GM21825 (cell line): ENCODE measurements around the gene ANKRD45.
A peak's percentile ranks its signal among the peaks of the same experiment; 100 is the strongest.
"Not testable (repeated sequence)": the region's sequence is repeated elsewhere in the genome, so short reads cannot be mapped to it uniquely, and the experiment has no call there.

ENCODE experiments used
- ATAC-seq: cut with Tn5 transposase; IDR thresholded peaks from one replicate; pipeline ENCODE4 v1.9.1; 2021; ENCODE audit warnings: mild to moderate bottlenecking, moderate library complexity; ENCODE audit not compliant: unreplicated experiment

The ANKRD45 gene, protein sequence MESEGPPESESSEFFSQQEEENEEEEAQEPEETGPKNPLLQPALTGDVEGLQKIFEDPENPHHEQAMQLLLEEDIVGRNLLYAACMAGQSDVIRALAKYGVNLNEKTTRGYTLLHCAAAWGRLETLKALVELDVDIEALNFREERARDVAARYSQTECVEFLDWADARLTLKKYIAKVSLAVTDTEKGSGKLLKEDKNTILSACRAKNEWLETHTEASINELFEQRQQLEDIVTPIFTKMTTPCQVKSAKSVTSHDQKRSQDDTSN

DNA sequence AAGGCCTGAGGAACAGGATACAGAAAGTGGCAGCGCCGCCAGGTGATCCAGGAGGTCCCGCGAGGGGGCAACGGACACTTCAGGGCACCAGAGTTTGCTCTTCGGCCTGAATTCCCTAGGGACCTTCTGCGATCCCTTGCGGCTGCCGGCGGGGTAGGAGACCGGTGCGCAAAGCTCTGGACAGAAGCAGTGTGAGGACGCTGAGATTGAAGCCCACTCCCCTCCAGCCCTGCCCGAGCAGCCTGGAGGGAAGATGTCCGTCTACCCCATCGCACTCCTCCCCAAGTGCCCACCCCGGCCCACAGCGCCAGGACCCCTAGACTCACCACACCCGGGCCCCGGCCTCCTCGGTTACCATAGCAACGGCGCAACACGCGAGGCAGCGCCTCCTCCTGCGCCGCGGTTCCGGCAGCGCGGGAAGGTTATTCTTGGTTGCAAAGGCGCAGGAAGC, at the start of gene ANKRD45:
ANKRD45 (minus strand) TSS at position 361 of the 451 bp plus-strand sequence. CDS start 10,433 bp downstream, outside the sequence.
- no peak for ATAC-seq

DNA sequence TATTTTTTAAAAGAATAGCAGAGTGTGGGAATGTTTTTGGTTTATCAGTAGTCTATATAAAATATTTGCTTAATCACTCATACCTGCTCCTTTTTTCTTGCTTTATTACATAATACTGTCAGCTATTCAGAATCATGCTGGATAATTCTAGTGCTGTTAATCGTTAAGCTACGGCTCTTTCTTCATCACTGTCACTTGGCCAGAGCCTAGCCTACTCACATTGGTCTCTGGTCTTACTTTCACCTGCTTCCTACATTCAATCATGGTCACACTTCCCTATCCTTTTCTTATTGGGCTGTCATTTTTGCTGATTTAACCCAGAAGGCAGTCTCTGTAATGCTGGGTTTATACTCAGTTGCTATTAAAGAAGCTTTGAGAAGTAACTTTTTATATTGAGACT, 47.6 kb upstream of the ANKRD45 start:
- no peak for ATAC-seq

DNA sequence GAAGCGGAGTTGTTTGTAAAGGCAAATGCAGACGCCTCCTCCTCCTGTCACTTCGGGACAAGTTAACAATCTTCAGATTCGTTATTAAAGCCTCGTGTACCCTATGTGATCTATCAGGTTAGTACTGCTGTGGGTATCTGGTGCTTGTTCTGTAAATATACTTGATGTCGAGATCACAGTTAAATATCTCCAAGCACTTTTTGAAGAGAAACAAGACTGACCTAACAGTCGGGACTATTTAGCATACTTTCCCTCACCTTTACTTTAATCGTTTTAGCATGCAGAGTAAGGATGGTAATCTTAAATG, 45.8 kb upstream of the ANKRD45 start:
- no peak for ATAC-seq

DNA sequence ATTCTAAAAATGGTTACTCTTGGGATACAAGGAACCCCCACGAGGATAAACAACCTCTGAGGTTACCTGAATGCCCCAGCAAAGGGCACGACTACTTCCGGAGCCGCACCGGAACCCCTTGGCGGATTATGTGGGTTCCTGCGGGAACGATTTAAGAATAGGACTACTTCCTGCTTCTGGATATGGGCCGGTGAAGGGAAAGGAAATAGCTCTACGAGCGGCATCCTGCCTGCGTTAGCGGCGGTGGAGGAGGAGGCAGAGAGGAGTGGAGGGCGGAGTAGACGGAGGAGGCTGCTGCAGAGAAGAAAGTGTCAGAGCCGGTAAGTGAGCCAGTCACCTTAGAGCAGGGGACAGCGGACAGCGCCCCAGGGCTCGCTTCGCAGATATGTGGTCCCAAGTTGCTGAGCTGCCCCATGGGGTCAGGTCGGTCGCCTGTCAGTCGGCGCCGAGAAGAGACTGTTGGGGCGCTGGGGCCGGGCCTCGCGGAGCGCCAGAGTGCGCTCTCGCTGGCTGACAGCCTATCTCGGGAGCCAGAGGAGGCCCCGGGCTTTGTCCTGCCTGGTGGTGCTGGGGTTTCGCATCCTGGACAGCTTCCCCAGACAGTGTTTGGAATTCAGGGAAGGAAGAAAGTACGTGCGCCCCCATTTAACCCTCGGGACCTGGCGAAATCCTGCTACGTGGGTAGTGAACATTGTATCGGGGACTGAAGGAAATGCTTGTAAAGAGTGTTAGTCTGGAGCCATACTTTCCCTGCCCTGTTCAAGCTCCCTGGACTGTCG, 45.3 kb upstream of the ANKRD45 start, which contains the start of gene KLHL20:
KLHL20 (plus strand) TSS at position 223 of the 779 bp plus-strand sequence. CDS start 1,063 bp downstream, outside the sequence.
- peak; percentile 94 for ATAC-seq

DNA sequence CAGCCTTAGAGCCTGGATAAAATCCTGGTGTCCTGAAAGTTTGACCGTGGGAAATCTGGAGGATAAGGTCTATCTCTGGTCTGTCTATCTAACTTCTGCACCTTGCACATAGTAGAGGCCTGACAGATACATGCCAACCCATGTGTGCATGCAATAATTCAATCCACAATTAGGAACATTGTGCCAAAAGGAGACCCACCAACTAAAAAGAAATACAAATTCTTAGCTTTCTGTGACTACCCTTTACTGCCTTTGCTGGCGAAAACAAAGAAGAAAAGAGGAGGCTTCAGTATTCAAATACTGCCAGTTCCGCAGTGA, 44.7 kb upstream of the ANKRD45 start:
- ATAC-seq: no peak

DNA sequence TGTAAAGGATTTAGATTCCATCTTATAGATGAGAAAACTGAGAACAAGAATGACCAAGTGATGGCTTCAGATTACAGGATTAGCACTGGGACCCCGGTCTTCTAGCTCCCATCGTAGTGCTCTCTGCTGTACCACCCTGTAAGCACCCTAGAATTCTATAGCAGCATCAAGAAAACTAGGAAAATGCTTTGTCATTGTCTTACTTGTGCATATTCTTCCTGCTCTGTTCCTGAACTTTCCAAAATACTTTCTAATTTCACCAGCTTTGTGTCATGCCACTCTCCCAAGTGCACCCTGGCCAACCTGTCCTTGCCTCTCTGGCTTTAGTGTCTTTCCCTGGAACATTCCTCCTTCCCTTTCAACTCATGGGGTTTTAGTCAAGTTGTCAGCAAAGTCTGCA, 39.1 kb upstream of the ANKRD45 start:
- ATAC-seq: no peak

DNA sequence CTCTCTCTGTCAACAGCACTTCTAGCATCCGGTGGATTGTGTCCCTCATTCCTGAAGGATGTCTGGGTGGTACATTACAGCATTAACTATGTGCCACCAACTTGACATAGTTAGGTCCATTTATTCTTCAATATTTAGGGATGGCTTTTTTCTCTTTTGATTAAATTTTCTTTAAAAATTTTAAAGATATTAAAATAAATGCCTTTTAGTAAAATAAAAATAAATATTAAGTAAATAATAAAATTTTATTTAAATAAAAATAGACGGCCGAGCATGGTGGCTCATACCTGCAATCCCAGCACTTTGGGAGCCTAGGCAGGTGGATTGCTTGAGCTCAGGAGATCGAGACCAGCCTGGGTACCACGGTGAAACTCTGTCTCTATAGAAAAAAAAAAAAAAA, 35.5 kb upstream of the ANKRD45 start:
- ATAC-seq: no peak

DNA sequence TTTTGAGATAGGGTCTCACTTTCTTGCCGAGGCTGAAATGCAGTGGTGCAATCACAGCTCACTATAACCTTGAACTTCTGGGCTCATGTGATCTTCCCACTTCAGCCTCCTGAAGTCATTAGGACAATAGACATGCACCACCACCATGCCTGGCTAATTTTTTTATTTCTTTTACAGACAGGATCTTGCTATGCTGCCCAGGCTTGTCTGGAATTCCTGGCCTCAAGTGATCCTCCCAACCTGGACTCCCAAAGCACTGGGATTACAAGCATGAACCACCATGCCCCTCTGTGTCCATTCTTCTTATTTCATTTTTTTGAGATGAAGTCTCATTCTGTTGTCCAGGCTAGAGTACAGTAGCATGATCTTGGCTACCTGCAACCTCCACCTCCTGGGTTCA, 33.1 kb upstream of the ANKRD45 start:
- ATAC-seq: no peak

DNA sequence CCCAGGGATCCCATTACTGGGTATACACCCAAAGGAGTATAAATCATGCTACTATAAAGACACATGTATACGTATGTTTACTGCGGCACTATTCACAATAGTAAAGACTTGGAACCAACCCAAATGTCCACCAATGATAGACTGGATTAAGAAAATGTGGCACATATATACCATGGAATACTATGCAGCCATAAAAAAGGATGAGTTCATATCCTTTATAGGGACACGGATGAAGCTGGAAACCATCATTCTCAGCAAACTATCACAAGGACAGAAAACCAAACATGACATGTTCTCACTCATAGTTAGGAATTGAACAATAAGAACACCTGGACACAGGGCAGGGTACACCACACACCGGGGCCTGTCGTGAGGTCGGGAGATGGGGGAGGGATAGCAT, 31.6 kb upstream of the ANKRD45 start:
- not testable (repeated sequence) for ATAC-seq

DNA sequence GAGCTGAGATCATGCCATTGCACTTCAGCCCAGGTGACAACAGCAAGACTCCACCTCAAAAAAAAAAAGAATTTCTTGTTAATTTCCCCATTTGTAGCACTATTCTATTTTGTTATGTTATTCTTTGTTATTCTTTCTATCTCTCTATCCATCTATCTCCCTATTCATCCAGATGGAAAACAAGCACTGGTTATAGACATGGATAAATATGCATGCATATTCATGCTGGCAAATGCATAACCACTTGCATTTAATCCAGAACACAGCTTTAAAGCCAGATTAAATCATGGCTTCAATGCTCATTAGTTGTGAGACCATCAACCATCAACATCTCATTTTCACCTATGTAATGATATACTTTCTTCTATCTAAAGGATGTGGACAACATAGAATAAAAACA, 23.6 kb upstream of the ANKRD45 start:
- ATAC-seq: no peak

DNA sequence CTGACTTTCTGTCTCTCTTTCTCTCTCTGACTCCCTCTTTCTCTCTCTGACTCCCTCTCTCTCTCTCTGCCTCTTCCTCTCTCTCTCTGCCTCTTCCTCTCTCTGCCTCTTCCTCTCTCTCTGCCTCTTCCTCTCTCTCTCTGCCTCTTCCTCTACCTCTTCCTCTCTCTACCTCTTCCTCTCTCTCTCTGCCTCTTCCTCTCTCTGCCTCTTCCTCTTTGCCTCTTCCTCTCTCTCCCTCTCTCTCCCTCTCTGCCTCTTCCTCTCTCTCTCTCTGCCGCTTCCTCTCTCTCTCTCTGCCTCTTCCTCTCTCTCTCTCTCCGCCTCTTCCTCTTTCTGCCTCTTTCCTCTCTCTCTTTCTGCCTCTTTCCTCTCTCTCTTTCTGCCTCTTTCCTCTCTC, 18.6 kb upstream of the ANKRD45 start:
- no peak for ATAC-seq

DNA sequence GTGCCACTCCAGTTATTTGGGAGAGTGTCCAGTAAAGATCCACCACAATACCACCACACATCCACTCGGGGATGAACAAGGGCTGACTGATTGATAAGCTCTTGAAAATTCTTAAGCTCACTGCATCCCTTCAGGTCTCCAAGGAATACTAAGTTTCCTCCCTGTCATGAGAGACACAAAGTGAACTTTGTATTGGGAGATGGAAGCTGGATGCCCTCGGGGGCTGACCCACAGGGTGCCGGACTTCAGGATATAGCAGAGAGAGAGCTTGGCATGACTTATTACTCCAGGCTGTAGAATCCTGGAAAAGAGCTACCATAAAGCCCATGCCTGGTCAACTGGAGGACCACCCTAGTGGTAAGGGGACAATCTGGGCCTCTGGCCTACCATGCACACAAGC, 15.5 kb upstream of the ANKRD45 start:
- not testable (repeated sequence) for ATAC-seq

DNA sequence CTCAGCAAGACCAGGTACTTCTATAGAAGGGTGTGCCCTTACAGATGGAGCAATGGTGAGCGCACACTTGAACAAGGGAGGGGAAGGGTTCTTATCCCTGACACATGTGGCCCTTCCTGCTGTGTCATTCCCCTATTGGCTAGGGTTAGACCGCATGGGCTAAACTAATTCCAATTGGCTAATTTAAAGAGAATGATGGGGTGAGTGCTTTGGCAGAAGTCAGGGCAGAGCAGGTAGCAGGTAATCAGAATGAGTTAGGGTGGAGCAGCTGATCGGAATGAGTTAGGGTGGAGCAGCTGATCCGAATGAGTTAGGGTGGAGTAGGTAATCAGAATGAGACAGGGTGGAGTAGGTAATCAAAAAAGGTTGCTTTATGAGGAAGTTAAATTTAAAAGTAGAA, 14.2 kb upstream of the ANKRD45 start:
- ATAC-seq: not testable (repeated sequence)

DNA sequence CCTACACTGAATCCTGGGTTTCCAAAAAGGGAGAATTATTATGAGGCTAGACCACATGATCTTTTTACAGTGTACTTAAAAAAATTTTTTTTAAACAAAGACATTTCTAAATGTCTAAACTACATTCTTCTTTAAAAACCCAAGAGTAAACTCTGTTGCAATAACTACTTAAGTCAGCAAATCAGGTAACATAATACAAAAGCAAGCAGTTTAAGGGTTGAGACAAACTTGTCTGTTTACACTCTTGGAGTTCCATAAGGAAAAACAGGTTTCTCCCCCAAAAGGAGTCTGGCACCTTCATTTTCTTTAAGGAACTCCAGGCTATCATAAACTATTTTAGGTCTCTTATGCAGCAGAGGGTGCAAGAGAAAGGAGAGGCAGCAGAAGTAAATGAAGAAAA, 12.5 kb upstream of the ANKRD45 start:
- no peak for ATAC-seq

DNA sequence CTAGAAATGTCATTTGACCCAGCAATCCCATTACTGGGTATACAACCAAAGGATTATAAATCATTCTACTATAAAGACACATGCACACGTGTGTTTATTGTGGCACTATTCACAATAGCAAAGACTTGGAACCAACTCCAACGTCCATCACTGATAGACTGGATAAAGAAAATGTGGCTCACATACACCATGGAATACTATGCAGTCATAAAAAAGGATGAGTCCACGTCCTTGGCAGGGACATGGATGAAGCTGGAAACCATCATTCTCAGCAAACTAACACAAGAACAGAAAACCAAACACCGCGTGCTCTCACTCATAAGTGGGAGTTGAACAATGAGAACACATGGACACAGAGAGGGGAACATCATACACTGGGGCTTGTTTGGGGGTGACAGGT, 10.5 kb upstream of the ANKRD45 start:
- ATAC-seq: not testable (repeated sequence)

DNA sequence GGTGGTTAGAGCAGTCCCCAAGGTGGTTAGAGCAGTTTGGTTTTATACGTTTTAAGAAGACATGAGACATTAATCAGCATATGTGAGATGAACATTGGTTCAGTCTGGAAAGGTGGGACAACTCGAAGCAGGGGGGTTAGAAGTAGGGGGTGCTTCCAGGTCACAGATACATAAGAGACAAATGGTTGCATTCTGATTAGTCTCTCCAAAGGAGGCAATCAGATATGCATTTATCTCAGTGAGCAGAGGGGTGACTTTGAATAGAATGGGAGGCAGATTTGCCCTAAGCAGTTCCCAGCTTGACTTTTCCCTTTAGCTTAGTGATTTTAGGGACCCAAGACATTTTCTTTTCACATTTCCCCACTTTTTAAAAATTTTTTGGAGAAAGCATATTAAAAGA, 4.8 kb upstream of the ANKRD45 start:
- not testable (repeated sequence) for ATAC-seq

DNA sequence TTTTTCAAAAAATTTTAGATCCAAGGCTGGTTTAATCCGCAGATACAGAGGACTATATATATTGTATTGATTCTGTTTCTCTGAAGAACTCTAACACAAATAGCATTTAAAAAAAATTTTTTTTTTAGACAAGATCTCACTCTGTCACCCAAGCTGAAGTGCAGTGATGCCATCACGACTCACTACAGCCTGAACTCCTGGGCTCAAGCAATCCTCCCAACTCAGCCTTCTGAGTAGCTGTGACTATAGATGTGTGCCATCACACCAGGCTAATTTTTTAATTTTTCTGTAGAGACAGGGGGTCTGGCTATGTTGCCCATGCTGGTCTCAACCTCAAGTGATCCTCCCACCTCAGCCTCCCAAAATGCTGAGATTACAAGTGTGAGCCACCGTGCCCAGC, 3.0 kb downstream of the ANKRD45 start:
- ATAC-seq: no peak

DNA sequence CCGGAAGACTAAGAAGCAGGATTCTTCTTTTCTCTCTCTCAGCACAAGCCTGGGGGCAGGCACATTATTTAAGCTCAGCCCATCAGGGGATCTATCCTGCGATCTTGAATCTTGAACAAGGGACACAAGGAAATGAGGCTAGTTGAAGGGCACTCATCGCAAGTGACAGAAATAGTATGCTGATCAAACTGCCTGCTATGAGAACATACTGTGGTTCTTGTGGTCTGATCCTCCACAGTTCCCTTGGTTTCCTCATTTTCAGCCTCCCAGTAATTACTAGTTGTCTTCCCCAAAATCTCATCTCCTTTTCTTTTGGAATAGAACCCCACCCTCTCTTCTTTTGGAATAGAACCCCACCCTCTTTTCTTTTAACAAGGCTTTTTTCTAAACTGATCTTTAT, 6.5 kb downstream of the ANKRD45 start:
- ATAC-seq: no peak

DNA sequence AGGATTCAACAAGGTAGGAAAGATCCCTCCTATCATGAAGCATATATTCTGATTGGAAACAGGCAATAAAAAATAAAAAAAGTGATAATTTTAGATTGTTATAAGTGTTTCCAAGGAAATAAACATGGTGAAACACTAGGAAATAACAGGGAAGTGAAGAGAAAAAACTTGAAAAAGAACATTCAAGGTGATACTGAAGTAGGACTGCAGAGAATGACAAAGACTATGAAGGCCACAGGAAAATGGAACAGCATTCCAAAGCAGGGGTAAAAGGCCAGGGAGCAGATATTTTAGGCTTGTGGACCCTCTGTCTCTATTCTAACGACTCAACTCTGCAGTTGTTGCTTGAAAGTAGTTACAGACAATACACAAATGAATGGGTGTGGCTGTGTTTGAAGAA, 7.9 kb downstream of the ANKRD45 start:
- no peak for ATAC-seq

DNA sequence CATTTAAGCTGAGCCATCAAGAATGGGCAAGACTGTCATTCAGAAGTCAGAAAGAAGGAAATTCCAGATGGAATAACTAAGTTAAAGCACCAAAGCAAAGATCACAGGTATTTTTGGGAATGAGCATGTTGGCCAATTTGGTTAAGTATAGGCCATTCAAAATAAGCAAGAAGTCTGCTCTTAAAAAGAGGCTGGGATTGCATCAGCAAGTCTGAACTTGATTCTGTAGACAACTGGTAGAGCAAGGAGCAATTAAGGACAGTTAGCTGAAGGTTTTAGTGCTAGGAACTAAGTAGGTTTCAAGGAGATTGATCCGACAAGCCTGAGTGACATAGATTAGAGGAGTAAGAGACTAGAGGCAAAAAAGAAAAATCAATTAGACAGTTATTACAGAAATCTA, 8.4 kb downstream of the ANKRD45 start:
- no peak for ATAC-seq

DNA sequence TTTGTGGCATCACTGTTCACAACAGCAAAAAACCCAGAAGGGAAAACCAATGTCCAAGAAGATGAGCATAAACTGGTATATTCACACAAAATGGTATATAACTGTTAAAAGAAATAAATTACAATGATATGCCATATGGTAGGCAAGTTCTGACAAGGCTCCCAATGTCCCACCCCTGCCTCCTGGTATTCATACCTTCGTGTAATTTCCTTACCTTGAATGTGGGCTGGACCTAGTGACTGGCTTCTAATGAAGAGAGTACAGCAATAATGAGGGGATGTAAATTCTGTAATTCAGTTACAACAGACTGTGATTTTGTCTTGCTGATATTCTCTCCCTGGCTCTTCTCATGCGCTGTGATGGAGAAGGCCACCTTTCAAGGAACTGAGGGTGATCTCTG, 9.3 kb downstream of the ANKRD45 start:
- ATAC-seq: no peak

DNA sequence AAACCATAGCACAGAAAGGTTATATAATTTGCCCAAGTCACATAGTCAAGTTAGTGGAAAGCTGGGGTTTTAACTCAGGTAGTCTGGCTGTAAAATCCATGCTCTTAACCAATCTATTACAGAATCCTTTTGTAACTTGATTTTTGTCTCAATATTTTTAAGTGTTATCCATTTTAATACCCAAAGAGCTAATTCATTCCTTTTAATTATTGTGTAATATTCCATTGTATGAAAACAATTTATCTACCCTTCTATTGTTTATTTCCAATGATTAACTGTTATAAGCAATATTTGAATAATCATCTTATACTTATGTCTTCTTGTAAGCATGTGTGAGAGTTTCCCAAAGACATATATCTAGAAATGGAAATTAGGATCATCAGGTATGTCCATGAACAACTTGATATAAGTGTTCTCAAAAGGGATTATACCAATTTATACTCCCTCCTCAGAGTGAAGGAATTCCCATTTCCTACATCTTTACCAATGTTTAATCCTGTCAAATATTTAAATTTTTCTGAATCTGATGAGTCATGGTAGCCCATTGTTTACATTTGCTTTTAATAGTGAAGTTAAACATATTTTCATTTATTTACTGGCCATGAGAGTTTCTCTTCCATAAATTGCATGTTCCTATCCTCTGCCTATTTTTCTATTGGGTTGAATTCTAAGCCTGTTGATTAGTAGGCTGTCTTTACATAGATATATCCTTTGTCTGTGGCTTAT, 20.6 kb downstream of the ANKRD45 start:
- no peak for ATAC-seq
